ENCODE data around the gene CMTM1.

DNA sequence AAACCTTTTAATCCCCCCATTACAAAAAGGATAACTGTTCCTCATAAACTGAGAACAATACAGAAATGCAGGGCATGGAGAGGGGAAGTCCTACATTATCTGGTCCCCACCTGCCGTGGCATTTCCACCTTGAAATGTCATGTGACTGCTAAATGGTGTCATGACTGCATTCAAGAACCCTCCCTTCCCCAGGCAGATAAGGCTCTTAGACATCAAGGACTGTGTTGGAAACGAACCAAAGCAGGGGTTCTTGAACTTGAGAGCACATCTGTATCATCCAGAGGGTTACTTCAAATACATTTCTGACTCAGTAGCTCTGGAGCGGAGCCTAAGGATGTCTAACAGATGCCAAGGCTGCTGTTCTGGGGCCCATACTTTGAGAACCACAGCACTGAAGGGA, 56.6 kb downstream of the CMTM1 start:
- TF ChIP-seq ZNF274 (IDR thresholded peaks at IDR 0.05; ENCODE audit: low read depth, low read length) (no peak), POLR2AphosphoS5 (IDR thresholded peaks at IDR 0.05; ENCODE audit: low read depth, low read length) (no peak), POLR2A (IDR thresholded peaks at IDR 0.05; ENCODE audit: borderline replicate concordance, extremely low read depth, insufficient read depth, insufficient read length) (no peak), SP1 (IDR thresholded peaks at IDR 0.05; ENCODE audit: low read depth) (no peak)
- TF ChIP-seq, protein P1, sequence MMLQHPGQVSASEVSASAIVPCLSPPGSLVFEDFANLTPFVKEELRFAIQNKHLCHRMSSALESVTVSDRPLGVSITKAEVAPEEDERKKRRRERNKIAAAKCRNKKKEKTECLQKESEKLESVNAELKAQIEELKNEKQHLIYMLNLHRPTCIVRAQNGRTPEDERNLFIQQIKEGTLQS (IDR thresholded peaks at IDR 0.05): no peak
